Astrocyte (in vitro differentiated cells and primary cell): ENCODE data around the gene AQP2. TPM values are rescaled to one million over a fixed set of nuclear protein-coding genes. Genes with fewer than 3 reads are reported as not detected.
A peak's percentile ranks its signal among the peaks of the same experiment; 100 is the strongest.

Experiments
- DNase-seq: peaks from one replicate; pipeline ENCODE4 v3.0.0-alpha.2; 2010; ENCODE audit warnings: low read depth
- FAIRE-seq: peaks from 2 replicates; lab custom pipeline; 2011; peaks lifted over from hg19 to GRCh38; lab: Jason Lieb, UNC
- H2AFZ ChIP-seq: 2 replicates; pipeline ENCODE4 v1.6.0; 2012; ENCODE audit warnings: low read depth, low read length, inconsistent platforms
- H3K27ac ChIP-seq: 2 replicates; pipeline ENCODE4 v1.5.1; 2011; ENCODE audit warnings: low read depth, low read length, inconsistent platforms
- H3K27me3 ChIP-seq: 2 replicates; pipeline ENCODE4 v1.6.0; 2011; ENCODE audit warnings: low read length, inconsistent platforms; ENCODE audit not compliant: insufficient read depth
- H3K36me3 ChIP-seq: 2 replicates; pipeline ENCODE4 v1.5.1; 2011; ENCODE audit warnings: low read length, inconsistent platforms; ENCODE audit not compliant: insufficient read depth
- H3K4me1 ChIP-seq: 2 replicates; pipeline ENCODE4 v1.5.1; 2011; ENCODE audit warnings: low read length, inconsistent platforms; ENCODE audit not compliant: insufficient read depth
- H3K4me2 ChIP-seq: 2 replicates; pipeline ENCODE4 v1.6.0; 2012; ENCODE audit warnings: low read length, inconsistent platforms
- H3K4me3 ChIP-seq: 2 replicates; pipeline ENCODE4 v1.5.1; 2011; ENCODE audit warnings: low read depth, mild to moderate bottlenecking, low read length, inconsistent platforms; ENCODE audit not compliant: insufficient read depth
- H3K79me2 ChIP-seq: 2 replicates; pipeline ENCODE4 v1.6.0; 2012; ENCODE audit warnings: mild to moderate bottlenecking, low read length, inconsistent platforms; ENCODE audit not compliant: insufficient read depth
- H3K9ac ChIP-seq: 2 replicates; pipeline ENCODE4 v1.6.0; 2012; ENCODE audit warnings: mild to moderate bottlenecking, low read length, inconsistent platforms
- H3K9me3 ChIP-seq: 2 replicates; pipeline ENCODE4 v1.5.1; 2012; ENCODE audit warnings: low read depth, mild to moderate bottlenecking, low read length, inconsistent platforms; ENCODE audit not compliant: insufficient read depth
- H4K20me1 ChIP-seq: 2 replicates; pipeline ENCODE4 v1.6.0; 2012; ENCODE audit warnings: low read length, inconsistent platforms; ENCODE audit not compliant: insufficient read depth
- H3K27ac Mint-ChIP-seq: one replicate; pipeline ENCODE4 v1.8.0; 2021; ENCODE audit warnings: mild to moderate bottlenecking, mixed read lengths; ENCODE audit not compliant: unreplicated experiment
- H3K27me3 Mint-ChIP-seq: one replicate; pipeline ENCODE4 v1.8.0; 2021; ENCODE audit warnings: low read depth, mixed read lengths; ENCODE audit not compliant: unreplicated experiment
- H3K36me3 Mint-ChIP-seq: one replicate; pipeline ENCODE4 v1.8.0; 2021; ENCODE audit warnings: low read depth, mixed read lengths; ENCODE audit not compliant: unreplicated experiment
- H3K4me1 Mint-ChIP-seq: one replicate; pipeline ENCODE4 v1.8.0; 2021; ENCODE audit warnings: low read depth, mixed read lengths; ENCODE audit not compliant: unreplicated experiment
- H3K4me3 Mint-ChIP-seq: one replicate; pipeline ENCODE4 v1.8.0; 2021; ENCODE audit warnings: mild to moderate bottlenecking, moderate library complexity, mixed read lengths; ENCODE audit not compliant: unreplicated experiment
- H3K9me3 Mint-ChIP-seq: one replicate; pipeline ENCODE4 v1.8.0; 2021; ENCODE audit warnings: mild to moderate bottlenecking, mixed read lengths; ENCODE audit not compliant: unreplicated experiment
- EZH2 ChIP-seq: IDR thresholded peaks from 2 replicates; pipeline ENCODE4 v1.6.1; 2012; ENCODE audit warnings: mild to moderate bottlenecking, low read length, inconsistent platforms; ENCODE audit not compliant: insufficient read depth
- total RNA-seq: library from RNA; stranded (reverse); gene quantifications from 2 replicates; pipeline ENCODE4 v1.2.1, GENCODE V29; 2021
- TF ChIP-seq, protein P1 (sequence below): IDR thresholded peaks from 2 replicates; pipeline ENCODE4 v1.5.1; 2011; ENCODE audit warnings: low read depth, mild to moderate bottlenecking, inconsistent platforms, low read length, moderate library complexity; ENCODE audit not compliant: insufficient read depth

AQP2 gene
- total RNA-seq, 1 donor from 2014 or later, result not detected

DNA sequence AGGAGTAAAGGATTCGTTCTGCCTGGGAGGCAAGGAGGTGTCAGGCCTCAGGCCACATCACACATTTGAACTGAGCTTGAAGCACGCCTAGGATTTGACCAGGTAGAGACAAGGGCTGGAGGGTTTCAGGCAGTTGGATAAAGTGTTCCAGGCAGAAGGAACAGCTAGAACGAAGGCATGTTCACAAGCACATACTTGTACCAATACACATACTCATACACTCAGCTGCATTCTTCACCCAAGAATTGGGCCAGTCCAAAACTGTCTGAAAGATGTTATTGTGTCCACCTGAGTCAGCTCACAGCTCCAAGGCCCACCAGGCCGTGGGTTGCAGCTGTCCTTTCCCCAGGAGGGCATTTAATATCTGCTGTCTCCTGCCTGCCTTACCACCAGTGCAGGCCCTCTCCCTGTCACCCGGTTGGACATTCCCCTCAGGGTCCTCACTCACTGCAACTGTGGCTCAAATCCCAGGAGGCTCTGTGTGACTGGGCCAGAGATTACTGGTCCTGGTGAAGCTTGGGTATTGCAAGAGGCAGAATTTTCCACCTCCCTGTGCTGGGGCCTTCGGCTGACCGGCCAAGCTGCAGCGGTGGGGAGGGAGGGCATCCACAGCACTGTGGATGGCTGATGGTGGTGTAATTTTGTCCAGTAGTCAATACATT, 12.8 kb upstream of the AQP2 start:
- no peak for DNase-seq
- no peaks in the 10 kb centered on the region for H3K79me2 ChIP-seq
- H3K4me1 ChIP-seq, result no peaks in the 10 kb centered on the region
- H3K36me3 ChIP-seq, result no peaks in the 10 kb centered on the region
- peak overlapping the region; percentile 20 for H3K27ac Mint-ChIP-seq
- H3K4me3 Mint-ChIP-seq, result no peak overlapping the region
- H3K27ac ChIP-seq, result no peak overlapping the region
- peaks cover 4% of the 10 kb centered on the region for H3K4me1 Mint-ChIP-seq
- no peaks in the 10 kb centered on the region for H3K27me3 ChIP-seq
- H2AFZ ChIP-seq, result no peak overlapping the region
- H3K9me3 ChIP-seq, result no peaks in the 10 kb centered on the region
- no peak overlapping the region for H3K4me3 ChIP-seq
- no peak overlapping the region for H3K4me2 ChIP-seq
- H3K9me3 Mint-ChIP-seq, result no peaks in the 10 kb centered on the region
- H4K20me1 ChIP-seq, result no peaks in the 10 kb centered on the region
- TF ChIP-seq, protein P1, sequence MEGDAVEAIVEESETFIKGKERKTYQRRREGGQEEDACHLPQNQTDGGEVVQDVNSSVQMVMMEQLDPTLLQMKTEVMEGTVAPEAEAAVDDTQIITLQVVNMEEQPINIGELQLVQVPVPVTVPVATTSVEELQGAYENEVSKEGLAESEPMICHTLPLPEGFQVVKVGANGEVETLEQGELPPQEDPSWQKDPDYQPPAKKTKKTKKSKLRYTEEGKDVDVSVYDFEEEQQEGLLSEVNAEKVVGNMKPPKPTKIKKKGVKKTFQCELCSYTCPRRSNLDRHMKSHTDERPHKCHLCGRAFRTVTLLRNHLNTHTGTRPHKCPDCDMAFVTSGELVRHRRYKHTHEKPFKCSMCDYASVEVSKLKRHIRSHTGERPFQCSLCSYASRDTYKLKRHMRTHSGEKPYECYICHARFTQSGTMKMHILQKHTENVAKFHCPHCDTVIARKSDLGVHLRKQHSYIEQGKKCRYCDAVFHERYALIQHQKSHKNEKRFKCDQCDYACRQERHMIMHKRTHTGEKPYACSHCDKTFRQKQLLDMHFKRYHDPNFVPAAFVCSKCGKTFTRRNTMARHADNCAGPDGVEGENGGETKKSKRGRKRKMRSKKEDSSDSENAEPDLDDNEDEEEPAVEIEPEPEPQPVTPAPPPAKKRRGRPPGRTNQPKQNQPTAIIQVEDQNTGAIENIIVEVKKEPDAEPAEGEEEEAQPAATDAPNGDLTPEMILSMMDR, result no peak
- no peak for TF ChIP-seq EZH2
- no peak for FAIRE-seq
- no peaks in the 10 kb centered on the region for H3K36me3 Mint-ChIP-seq
- no peak overlapping the region for H3K9ac ChIP-seq
- peaks cover 6% of the 10 kb centered on the region for H3K27me3 Mint-ChIP-seq

GRCh38 chr12:49939307-49939706, 11.2 kb upstream of the AQP2 start:
- no peak overlapping the region for H3K4me3 Mint-ChIP-seq
- H4K20me1 ChIP-seq, result no peaks in the 10 kb centered on the region
- no peak overlapping the region for H3K4me3 ChIP-seq
- no peaks in the 10 kb centered on the region for H3K4me1 Mint-ChIP-seq
- no peak overlapping the region for H2AFZ ChIP-seq
- peaks cover 14% of the 10 kb centered on the region for H3K27me3 Mint-ChIP-seq
- H3K27ac Mint-ChIP-seq, result no peak overlapping the region
- no peaks in the 10 kb centered on the region for H3K4me1 ChIP-seq
- no peak overlapping the region for H3K27ac ChIP-seq
- no peaks in the 10 kb centered on the region for H3K79me2 ChIP-seq
- no peaks in the 10 kb centered on the region for H3K9me3 Mint-ChIP-seq
- H3K36me3 Mint-ChIP-seq, result no peaks in the 10 kb centered on the region
- H3K4me2 ChIP-seq, result no peak overlapping the region
- no peak overlapping the region for H3K9ac ChIP-seq
- H3K9me3 ChIP-seq, result no peaks in the 10 kb centered on the region
- no peak for FAIRE-seq
- no peak for DNase-seq
- TF ChIP-seq EZH2, result no peak
- TF ChIP-seq, protein P1, result no peak
- no peaks in the 10 kb centered on the region for H3K36me3 ChIP-seq
- H3K27me3 ChIP-seq, result no peaks in the 10 kb centered on the region

- no peak for TF ChIP-seq EZH2
- TF ChIP-seq, protein P1, result no peak
- DNase-seq, result no peak
- Mint-ChIP-seq H3K4me3 (no peak overlapping the region), H3K27me3 (peaks cover 14% of the 10 kb centered on the region), H3K9me3 (no peaks in the 10 kb centered on the region), H3K4me1 (no peaks in the 10 kb centered on the region), H3K36me3 (no peaks in the 10 kb centered on the region), H3K27ac (no peak overlapping the region)
- no peaks in the 10 kb centered on the region for H3K9me3 ChIP-seq
- no peaks in the 10 kb centered on the region for H3K27me3 ChIP-seq
- no peak overlapping the region for H3K4me2 ChIP-seq
- no peak overlapping the region for H3K9ac ChIP-seq
- H3K27ac ChIP-seq, result no peak overlapping the region
- H3K4me1 ChIP-seq, result no peaks in the 10 kb centered on the region
- H3K36me3 ChIP-seq, result no peaks in the 10 kb centered on the region
- H4K20me1 ChIP-seq, result no peaks in the 10 kb centered on the region
- no peak for FAIRE-seq
- no peak overlapping the region for H2AFZ ChIP-seq
- H3K79me2 ChIP-seq, result no peaks in the 10 kb centered on the region
- no peak overlapping the region for H3K4me3 ChIP-seq
These were observed 10.8 kb upstream of the AQP2 start for GRCh38 chr12:49939707-49940106.
